GM19324 (cell line): ENCODE results near the gene HDHD2.

ENCODE experiments used
- ATAC-seq: cut with Tn5 transposase; IDR thresholded peaks from one replicate; pipeline ENCODE4 v1.9.1; 2021; ENCODE audit warnings: mild to moderate bottlenecking, moderate library complexity; ENCODE audit not compliant: unreplicated experiment, low FRiP score

HDHD2 gene

DNA sequence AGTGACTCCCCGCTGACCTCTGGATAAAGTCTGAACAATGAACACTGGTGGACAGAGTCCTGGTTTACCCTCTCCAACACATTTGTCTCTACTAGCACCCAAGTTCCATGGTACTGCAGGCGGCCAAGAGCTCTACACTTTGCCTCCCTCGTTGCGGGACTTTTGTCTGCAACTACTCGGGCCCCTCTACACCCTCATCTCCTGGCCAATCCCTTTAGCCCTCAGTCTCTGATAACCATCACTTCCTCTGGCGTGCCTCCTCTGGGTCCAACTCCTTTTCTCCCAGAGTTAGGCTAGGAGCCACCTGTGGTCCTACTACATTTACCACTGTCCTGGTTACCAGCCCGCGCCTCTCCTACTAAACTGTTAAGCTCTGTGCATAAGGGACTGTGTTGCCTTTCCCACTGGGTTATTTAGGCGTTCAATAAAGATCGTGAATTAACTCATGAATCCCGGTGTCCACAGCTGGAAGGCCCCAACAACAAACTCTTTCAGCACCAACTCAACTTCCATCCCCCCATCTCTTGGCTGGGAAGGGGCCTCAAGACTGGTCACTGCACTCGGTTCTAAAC is 757 bp downstream of the HDHD2 start:
- no peak for ATAC-seq

GRCh38 chr18:47146206-47146605 is 4.1 kb downstream of the HDHD2 start:
- no peak for ATAC-seq

DNA sequence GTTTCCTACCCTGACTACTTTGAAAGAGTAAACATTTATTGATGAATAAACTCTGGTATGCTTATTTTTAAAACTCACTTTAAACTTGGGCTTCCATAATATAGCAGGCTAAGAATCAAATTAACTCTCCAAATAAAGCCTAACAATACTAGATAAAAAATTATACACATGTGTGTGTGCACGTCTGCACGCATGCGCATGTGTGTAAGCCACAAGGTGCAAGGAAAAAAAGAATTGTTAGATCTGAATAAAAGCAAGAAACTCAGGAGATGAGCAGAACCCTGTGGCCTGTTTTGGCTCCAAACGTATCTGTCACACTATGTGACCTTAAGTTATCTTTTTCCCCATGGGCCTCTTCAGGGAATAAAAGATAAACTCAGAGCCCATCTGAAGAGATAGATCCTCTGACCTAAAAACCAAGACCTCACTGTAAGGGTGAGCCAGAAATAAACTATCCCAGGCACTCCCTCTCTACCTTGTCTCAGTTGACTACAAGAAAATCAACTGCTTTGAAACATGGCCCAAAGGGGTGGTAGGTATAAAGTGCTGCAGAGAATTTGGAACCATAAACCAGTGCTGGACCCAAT is 6.3 kb downstream of the HDHD2 start:
- no peak for ATAC-seq

DNA sequence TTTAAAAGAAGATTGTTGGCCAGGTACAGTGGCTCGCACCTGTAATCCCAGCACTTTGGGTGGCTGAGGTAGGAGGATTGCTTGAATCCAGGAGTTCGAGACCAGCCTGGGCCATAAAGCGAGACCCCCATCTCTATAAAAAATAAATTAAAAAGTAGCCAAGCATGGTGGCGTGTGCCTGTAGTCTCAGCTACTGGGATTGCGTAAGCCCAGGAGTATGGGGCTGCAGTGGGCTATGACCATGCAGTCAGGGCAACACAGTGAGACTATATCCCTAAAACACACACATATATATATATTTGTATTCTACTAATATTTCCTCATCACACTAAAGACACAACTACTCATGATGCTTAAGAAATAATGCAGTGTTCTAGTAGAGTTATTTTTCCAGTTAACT is 7.1 kb downstream of the HDHD2 start:
- ATAC-seq: no peak

DNA sequence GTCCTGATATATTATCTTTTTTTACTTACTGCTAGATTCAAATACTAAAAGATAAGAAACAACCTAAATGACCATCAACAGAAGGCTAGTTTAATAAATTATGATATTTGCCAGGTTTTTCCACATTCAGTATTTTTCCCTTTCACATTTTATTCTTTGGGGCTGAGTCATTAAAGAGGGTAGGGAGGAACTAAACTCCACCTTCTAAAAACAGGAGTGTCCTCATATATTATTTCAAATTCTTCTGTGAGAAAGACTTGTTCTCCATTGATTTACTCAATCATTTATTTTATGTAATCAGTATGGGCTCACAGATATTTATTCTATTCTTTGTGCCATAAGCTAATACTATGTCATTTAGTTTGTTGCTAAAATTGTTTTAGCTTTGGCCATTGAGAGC is 9.0 kb downstream of the HDHD2 start:
- no peak for ATAC-seq

DNA sequence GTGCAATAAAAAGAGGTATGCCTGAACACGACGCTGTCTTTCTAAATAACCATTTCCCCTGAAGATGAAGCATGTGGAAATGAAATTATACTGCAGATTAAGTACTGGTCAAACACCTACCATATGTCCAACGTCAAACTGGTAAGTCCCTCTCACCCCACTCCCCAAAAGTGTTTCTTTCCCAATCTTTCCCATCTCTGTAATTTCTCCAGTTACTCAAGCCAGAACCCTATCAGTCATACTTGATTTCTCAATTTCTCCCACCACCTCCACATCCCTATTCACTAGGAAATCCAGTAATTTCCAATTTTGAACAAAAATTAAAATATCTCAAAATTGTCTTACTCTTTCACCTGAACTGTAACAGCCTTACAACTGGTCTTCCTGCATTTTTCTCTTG is 29.2 kb downstream of the HDHD2 start:
- no peak for ATAC-seq

GRCh38 chr18:47120428-47120827 is 29.9 kb downstream of the HDHD2 start:
- ATAC-seq: no peak

- ATAC-seq: no peak
Observed at GRCh38 chr18:47118981-47119380, 31.3 kb downstream of the HDHD2 start.

- no peak for ATAC-seq
Observed at GRCh38 chr18:47115205-47115604, 35.1 kb downstream of the HDHD2 start.

DNA sequence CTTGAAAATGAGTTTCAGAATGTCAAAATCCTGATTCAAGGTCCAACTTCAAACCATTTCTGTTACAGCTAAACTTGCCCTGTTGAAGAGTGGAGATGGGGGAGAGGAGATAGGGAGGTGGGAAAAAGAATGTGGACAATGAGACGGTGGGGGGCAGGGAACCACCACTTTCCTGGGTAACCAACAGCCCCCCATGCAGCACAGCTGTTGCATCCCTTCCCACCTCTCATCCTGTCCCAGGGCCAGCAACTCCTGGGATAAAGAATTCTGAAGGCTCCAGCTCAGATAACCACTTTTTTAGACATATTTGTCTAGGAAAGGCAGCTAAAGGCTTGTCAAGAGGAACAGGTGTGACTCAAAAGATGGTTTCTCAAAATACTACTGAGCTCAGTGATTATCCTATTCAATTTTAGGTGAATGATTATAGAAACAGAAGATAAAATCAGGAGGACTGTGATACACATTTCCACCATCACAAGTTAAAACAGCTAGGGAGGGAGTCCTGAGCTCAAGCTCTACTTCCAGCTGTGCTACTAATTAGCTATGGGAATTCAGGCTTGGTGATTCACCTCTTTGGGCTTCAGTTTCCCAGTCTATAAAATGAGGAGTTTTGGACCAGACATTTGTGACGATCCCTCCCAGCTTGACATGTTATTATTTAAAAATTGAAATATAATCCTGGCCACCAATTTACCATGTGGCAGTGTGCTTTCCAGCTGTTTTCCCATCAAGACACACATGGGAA is 36.3 kb downstream of the HDHD2 start:
- ATAC-seq: no peak

GRCh38 chr18:47110492-47111274 is 39.6 kb downstream of the HDHD2 start:
- no peak for ATAC-seq

DNA sequence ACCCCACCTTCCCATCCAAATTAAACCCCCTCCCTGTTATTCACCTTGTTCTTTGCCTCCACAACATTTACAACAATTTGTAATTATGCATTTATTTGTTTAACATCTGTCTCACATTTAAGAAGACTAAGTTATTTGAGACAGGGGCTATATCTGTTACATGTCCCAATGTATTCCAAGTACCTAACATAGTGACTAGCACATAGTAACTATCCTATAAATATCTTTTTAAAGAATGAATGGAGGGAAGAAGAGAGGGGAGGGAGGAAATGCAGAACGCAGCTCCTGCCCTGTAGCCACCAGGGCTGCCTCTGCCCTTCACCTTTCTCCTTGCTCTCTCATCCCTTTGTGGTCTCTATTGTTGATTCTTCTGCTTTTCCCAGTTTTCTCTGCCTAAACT is 40.6 kb downstream of the HDHD2 start:
- ATAC-seq: no peak

DNA sequence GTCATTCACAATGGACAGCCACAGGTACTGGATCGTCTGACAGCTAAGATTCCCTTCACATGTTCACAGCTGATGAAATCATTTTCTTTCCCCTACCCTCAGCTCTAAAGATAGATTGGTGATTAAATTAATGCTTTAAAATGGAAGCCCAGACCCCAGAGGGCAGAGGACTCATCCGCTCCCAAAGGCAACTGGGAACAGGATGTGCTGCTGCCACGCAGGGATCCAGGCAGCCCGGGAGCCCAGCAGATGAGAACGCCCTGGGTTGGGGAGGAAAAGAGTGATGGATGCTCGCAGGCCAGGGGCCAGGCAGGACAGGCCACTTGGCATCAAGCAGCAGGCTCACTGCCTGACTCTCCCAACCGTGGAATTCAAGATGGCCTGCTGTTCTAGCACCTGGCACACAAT is 41.3 kb downstream of the HDHD2 start:
- no peak for ATAC-seq

DNA sequence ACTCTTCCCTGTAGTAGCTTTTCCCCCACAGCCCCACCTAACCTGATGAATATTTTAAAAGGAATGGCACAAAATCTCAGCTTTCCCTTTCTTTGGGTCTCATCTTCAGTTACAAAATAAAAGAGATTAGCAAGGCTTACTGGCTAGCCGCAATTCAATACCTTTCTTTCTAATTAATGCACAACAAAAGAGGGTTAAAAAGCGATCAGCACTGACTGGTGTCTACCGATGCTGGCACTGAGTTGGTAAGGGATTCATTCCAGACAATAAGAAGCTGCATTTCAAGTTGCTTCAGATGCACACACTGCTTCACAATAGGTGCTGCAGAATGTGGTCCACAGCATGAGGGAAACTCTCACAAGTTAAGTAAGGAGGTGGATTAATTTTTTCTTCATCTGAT is 41.9 kb downstream of the HDHD2 start:
- ATAC-seq: no peak

GRCh38 chr18:47100212-47100831 is 50.0 kb downstream of the HDHD2 start:
- ATAC-seq: no peak

- ATAC-seq: no peak
Observed at GRCh38 chr18:47095810-47096209, 54.5 kb downstream of the HDHD2 start.

DNA sequence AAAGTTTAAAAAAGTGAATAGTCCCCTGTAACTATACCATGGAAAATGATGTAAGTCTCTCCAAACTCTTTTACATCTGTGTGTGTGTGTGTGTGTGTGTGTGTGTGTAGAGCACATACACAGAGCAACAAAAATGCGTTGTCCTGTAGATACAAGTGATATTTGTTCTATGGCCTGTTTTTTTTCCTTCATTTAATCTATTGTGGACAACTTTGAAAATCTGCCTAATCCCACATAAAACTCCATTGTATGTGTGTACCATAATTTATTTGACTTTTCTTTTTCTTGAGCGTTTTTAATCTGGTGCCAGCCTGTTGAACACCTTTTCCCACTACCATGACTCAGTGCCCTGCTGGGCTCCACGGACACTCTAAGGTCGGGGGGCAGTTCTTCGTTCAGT is 62.6 kb downstream of the HDHD2 start:
- ATAC-seq: no peak

DNA sequence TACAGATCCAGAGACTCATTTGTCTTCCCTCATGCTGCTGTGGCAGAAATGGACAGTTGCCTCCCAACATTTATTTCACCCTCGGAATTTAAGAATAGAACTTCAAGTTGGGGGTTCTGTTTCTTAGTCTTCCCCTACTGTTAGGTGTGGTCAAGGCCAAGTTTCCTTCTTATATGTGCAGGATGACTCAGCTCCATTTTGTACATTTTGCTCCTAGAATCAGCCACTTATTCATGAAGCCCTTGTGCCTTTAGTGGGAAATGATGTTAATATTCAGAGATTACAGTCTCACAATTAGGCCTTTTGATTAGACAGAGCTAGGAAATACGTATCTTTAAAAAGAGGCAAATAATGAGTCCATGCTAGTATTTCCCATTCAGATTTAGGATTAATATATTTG is 68.7 kb downstream of the HDHD2 start:
- no peak for ATAC-seq

DNA sequence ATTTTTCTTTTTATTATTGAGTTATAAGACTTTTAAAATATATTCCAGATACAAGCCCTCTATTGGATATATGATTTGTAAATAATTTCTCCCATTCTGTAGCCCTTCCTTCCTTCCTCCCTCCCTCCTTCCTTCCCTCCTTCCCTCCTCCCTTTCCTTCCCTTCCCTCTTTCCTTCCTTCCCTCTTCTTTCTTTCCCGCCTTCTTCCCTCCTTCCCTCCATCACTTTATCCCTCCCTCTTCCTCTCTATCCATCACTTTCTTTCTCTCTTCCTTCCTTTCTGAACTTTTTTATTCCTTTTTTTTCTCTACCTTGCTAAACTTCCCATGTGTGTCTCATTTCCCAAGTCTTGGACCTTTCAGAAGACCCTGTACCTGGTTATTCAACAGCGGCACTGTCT is 69.4 kb downstream of the HDHD2 start:
- no peak for ATAC-seq

GRCh38 chr18:47077111-47077510 is 73.2 kb downstream of the HDHD2 start:
- ATAC-seq: no peak
